ENCODE results near the gene PSG5.
"Not testable (repeated sequence)": the region's sequence is repeated elsewhere in the genome, so short reads cannot be mapped to it uniquely, and the experiment has no call there.

Gene PSG5

GRCh38 chr19:43186311-43186935 is at the start of gene PSG5:
TSS of gene PSG5 (minus strand) at chr19:43186536. CDS start at chr19:43186405, 131 bp downstream.
- not testable (repeated sequence) for DNase-seq

DNA sequence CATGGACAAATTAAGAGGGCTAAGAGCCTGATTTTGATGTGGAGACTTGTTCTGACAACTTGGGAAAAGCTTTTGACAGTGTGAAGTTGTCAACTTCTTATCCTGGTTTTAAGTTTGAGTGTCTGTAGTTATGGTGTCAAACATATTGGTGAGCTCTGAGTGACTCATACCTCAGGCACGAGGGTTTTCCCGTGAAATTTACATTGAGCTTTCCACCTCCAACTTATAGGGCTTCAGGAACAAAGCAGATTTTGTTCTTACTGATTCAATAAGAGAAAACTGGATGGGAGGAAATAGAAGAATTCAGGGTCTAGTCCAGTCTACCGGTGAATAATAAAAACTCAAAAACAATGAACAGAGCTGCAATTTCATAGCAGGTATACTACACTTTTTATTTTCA is 49.4 kb upstream of the PSG5 start:
- DNase-seq: not testable (repeated sequence)

DNA sequence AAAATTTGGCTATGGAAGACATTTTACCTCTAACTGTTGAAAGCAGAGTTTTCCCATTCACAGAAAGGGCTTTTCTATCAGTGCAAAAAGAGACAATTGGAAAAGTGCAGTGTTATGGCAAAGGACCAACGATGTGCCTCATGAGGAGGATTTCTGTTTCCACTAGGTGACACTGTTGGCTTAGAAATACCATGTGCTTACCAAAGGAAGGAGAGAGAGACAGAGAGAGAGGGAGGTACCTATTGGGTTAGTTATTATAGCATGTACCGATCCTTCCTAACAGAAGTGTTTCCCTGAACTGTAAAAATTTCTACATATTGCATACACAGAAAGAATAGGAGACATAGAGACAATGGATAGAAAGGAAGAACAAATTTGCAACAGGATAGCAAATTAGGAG is 43.0 kb upstream of the PSG5 start:
- DNase-seq: peak; percentile 49

DNA sequence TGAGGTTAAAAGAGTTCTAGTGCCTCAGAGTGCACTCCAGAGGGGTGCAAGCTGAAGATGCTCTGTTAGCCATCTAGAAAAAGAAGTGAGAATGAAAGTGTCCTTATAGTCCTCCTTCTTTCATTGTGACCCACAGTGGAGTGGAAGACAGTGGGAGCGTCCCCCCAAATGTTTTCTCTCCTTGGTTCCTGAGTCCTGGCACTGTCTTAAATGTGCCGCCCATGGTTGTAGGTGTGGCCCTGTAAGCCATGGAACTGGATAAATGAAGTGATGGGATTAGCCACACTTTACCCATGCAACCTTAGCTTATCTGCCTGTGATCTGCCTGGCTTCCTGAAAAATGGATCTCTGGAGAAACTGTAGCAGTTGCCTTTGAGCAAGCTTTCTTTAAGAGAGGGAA is 42.4 kb upstream of the PSG5 start:
- DNase-seq: peak; percentile 28

DNA sequence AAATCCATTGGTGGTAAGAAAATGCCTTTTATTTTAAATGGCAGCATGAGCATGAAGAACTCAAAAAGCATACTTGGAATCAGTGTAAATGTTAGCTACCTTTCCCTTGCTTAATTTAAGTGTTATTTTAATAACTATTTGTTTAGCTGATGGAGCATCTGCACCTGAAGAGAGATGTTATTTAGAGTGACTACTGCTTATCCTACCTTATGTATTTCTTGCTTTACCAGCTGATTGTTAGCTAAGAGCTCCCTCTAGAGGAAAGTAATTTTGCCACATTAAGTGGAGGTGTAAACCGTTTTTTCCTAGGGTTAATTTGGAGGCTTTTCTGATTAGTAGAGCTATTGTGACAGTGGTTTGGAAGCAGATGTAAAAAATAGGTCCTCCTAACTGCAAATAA is 40.6 kb upstream of the PSG5 start:
- not testable (repeated sequence) for DNase-seq

DNA sequence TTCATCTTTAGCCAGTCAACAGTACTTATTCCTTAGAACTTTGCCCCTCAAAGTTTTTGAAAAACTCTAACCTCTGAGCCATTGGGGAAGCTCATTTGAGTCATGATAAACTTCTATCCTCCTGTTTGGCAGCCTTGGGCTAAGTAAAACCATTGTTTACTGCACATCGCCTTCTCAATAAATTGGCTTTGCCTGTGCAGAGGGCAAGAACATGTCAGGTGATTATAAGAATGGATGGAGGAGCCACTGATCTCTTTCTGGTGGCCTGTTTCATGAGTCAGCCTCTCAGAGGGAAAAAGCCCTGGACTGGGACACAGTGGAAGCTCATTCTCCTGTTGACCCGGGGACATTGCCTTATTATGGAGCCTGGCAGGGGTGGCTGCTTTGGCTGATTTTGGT is 38.5 kb upstream of the PSG5 start:
- no peak for DNase-seq

DNA sequence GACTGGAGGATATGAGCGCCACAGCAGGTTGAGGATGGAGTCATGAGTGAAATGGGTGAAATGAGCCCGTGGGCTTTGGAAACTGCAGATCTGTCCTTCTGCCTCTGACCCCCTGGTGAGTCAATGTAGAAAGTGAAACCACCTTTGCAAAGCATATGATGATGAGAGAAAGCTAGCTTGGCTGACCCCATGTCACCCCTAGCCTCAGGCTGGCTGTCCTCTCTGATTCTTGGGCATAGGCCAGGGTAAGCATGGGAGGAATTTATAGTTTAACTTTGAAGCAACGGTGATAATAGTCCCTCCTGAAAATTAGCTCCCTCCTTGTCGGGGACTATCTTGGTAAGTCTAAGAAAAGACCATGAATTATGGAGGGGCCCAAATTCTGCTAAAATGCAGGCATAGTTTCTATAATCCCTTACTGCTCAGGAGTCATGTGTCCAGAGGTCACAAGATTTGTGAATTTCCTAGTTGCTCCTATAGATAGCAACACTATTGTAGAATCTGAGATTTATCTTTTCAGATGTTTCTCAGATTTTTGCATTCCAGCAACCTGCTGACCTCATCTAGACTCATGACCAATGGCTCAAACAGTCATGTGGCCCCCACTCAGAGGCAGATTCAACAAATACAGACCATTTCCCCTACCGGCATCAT is 38.0 kb upstream of the PSG5 start:
- peak; percentile 10 for DNase-seq

GRCh38 chr19:43221891-43222290 is 35.6 kb upstream of the PSG5 start:
- not testable (repeated sequence) for DNase-seq

GRCh38 chr19:43219136-43219535 is 32.8 kb upstream of the PSG5 start:
- DNase-seq: not testable (repeated sequence)

DNA sequence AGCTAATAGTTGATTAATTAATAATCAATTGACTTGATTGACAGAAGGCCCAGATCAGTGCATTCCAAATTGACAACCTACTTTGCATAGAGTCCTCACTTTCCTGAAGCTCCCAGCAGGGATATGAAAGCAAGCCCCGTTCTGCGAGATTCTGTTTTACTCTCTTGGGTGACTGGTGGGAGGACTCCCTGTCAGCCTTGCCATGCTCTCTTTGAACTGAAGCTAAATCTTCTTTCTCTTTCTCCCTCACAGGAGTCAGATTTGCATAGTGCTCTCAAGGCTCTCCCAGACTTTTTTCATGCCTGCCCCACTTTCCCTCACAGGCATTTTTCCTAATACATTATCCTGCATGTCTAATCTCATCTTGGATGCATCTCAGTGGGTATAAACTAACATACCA is 29.5 kb upstream of the PSG5 start:
- not testable (repeated sequence) for DNase-seq

DNA sequence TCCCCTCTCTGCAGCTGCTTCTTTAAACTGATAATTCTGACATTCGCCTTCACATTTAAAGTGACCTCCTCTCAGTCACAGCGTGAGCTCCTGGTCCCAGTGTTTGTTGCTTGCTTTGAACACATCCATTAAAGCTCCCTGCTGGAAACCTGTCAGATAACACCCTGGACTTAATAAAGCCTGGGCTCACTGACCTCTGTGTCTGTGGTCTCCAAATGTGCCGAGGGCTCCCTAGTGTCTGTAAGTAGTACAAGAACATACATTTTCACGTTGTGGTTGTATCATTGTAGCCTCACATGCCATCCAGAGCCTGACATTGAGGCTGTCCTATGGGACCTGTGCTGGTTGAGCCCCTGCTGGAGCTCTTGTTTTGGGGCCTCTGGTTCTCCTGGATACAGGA is 21.7 kb upstream of the PSG5 start:
- DNase-seq: no peak

GRCh38 chr19:43207174-43207573 is 20.8 kb upstream of the PSG5 start:
- peak; percentile 57 for DNase-seq

DNA sequence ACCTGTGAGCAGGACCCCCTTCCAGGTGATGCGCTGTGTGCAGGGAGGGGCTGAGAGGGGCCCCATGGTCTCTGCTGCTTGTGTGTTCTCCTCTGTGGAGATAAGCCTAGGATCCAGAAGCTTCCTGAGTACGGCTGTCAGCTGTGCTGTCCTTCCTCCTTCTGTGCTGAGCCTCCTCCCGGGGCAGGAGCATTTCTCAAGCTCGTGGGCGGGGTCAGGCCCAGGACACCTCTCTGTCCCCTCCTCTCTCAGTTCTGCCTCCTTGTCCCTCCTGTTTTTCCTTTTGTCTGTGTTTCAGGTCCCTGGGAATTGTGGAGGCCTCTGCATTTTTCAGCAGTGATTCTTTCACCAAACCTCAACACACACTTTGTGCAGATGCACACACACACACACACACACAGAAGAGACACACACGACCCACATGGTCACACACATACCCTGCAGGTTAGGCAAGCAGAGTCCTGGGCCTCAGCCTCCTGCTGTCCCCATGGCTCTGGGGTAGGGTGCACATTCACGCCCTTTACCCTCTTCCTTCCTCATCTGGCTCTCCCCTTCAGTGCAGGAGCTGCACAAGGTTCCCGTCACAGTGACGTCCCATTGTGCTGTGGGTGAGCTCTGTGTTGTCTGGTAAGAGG is 19.3 kb upstream of the PSG5 start, which contains the start of gene PSG4:
PSG4 (minus strand) TSS at position 168 of the 635 bp plus-strand sequence; CDS start at position 66, 102 bp downstream.
- not testable (repeated sequence) for DNase-seq

DNA sequence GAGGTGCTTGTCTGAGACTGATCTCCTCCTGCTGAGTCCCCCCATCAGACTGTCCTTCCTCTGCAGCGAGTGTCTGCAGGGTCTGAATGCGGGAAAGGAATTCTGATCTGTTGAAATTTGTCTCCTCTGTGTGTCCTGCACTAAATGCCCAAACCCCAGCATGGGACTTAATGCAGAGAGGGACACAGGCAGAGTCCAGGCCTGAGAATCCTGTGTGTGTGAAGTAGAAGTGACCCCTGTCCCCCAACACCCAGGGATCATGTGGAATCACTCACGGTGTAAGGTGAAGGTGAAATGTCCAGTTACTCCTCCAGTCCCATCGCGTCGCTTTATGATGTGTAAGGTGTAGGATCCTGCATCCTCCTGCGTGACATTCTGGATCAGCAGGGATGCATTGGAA is 17.3 kb upstream of the PSG5 start:
- DNase-seq: not testable (repeated sequence)

DNA sequence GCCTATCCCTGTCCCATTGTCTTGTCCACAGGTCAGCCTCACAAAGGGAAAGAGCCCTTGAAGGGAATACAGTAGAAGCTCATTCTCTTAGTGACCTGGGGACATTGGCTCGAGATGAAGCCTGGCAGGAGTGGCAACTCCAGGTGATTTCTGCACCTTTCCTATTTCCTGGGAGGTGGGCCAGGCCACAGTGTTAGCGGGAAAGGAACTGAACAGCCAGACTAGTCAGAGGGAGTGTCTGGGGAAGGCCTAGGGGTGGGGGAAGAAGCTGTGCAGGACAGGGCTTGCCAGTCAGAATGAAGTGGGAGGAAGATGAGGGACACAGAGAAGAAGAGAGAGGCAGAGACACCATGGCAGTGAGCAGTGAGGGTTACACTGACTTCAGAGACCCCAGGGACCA is 15.6 kb upstream of the PSG5 start:
- not testable (repeated sequence) for DNase-seq

GRCh38 chr19:43201337-43201801 is 15.0 kb upstream of the PSG5 start:
- not testable (repeated sequence) for DNase-seq

GRCh38 chr19:43198686-43199419 is 12.5 kb upstream of the PSG5 start:
- peak; percentile 18 for DNase-seq

DNA sequence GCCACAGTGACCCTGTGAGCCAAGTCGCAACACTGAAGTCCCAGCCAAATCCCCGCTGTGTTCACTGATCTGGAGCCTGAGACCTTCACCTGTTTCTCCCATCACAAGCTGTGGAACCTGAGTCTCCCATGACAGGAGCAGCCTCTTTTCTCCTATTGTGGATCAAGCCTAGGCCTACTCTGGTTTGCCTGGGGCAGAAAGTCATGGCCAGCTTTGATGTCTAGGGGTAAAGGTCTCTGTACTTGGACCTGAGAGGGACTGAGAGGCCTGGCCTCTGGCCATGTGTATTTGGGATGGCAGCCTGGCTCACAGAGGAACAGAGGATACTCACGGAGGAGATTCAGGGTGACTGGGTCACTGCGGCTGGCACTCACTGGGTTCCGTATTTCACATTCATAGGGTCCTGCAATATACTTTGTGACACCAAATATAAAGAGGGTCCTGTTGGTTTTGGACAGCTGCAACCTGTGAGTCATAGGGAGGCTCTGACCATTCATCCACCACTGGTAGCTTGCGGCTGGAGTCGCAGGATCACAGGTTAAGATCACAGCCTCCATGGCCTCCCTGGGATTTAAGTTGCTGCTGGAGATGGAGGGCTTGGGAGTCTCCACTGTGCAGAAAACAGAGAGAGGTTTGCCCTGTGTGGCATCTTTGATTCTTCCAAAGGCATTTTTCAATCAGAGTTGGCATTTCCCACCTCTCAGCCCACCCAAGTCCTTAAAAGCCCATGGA is 11.5 kb upstream of the PSG5 start:
- DNase-seq: not testable (repeated sequence)

DNA sequence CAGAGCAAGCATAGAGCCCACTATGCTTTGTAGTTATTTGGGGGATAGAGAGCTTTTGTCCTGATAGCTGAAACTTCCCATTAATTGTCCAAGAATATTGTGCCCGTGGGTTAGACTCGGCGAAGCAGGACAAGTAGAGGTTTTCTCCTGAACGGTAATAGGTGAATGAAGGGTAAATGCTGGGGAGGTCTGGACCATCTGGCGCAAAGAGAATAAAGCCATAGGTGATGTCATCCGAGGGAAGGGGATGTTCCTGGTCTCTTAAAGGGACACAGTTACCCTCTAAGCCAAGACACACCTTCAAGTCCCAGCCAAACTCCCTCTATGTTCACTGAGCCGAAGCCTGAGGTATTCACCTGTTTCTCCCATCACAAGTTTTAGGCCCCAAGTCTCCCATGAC is 8.1 kb upstream of the PSG5 start:
- not testable (repeated sequence) for DNase-seq

- not testable (repeated sequence) for DNase-seq
Observed at GRCh38 chr19:43192381-43193155, 6.2 kb upstream of the PSG5 start.

DNA sequence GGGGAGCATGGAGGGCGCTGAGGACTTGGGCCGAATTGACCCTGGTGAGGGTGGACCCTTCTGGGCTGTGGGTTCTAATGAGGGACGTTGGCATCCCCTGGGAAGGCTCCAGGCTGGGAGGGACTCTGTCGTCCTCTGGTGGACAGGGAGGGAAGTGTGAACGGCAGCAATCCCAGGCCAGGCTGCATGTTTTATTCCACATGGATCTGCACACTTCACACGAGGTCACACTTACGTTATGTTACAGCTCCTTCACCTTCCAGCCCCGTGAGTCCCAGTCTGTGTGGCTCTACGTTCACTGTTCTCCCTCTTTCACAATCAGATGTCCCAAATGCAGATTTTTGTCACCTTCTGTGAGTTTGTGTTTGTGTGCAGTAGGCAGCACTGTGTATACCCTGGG is 1.8 kb upstream of the PSG5 start:
- peak; percentile 7 for DNase-seq

All from OCI-M1 (cell line).